Panc1 (cell line): ENCODE results near the gene IRX3.

ENCODE experiments used
- CTCF ChIP-seq: fragments of 450-650 bp; IDR thresholded peaks from 2 replicates; pipeline ENCODE4 v1.5.1; 2017; ENCODE audit warnings: mild to moderate bottlenecking
- POLR2AphosphoS5 ChIP-seq: IDR thresholded peaks from 2 replicates; pipeline ENCODE4 v1.6.1; 2012; ENCODE audit warnings: mild to moderate bottlenecking, low read depth, low read length, moderate library complexity
- REST ChIP-seq, 2 experiments: IDR thresholded peaks; 2 replicates each; pipeline ENCODE4 v1.6.1; 2011 to 2012; ENCODE audit warnings: low read depth in 2 of 2, control low read depth in 1 of 2, low read length in 1 of 2, mild to moderate bottlenecking in 1 of 2, moderate library complexity in 1 of 2; ENCODE audit not compliant: insufficient read depth in 1 of 2
- SIN3A ChIP-seq: IDR thresholded peaks from 2 replicates; pipeline ENCODE4 v1.6.1; 2012; ENCODE audit warnings: low read depth, mild to moderate bottlenecking, low read length, moderate library complexity, borderline replicate concordance; ENCODE audit not compliant: insufficient read depth

- no peak for TF ChIP-seq CTCF
- TF ChIP-seq POLR2AphosphoS5 = no peak
- TF ChIP-seq REST (IDR thresholded peaks at IDR 0.05; ENCODE audit: insufficient read depth in 1 of 2, low read depth in 2 of 2, low read length in 1 of 2) = no peak
- no peak for TF ChIP-seq SIN3A
These were observed 17.0 kb upstream of the IRX3 start for GRCh38 chr16:54303613-54304012.
